ENCODE measurements around the gene BAG5.
"Not testable (repeated sequence)": the region's sequence is repeated elsewhere in the genome, so short reads cannot be mapped to it uniquely, and the experiment has no call there.

The BAG5 gene

GRCh38 chr14:103562429-103563225 lies at the start of gene BAG5, which contains the start of gene COA8:
BAG5 (minus strand) TSS chr14:103562657; CDS start chr14:103561164, 1,493 bp downstream.
COA8 (plus strand) TSS chr14:103562960; CDS start chr14:103563002, 42 bp downstream.
- peak; percentile 56 to 98 for DNase-seq

- DNase-seq, result no peak
Observed at GRCh38 chr14:103611215-103611614, 48.8 kb upstream of the BAG5 start.

DNA sequence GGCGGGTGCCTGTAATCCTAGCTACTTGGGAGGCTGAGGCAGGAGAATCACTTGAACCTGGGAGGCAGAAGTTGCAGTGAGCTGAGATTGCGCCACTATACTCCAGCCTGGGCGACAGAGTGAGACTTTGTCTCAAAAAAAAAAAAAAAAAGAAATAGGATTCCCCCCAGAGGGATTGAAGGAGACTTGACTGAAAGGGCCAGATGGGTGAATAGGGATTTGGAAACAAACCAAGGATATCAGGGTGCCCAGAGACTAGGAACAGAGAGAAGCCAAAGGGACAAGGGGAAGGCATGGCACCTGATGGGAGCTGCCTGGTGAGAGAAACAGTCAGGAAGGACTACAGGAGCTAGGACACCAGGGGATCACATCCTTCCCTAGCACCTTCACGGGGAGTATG lies 46.6 kb upstream of the BAG5 start:
- DNase-seq, result not testable (repeated sequence)

DNA sequence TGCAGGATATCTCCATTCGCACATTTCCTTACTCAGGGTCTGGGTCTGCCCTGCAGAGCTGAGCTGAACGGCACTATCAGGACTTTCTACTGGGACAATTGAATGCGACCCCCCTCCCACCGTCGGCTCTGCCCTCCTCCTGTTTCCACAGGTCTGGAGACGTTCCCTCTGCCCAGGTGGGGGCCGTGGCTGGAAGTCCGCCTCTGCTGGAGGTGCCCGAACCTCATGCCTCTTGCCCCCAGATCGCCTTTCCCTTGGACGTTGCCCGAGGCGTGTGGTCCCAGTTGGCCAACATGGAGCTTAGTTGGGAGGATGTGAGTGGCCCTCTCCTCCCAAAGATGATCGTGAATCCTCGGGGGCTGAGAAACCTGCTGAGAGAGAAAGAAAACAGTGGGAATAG lies 45.4 kb upstream of the BAG5 start:
- DNase-seq, result no peak

DNA sequence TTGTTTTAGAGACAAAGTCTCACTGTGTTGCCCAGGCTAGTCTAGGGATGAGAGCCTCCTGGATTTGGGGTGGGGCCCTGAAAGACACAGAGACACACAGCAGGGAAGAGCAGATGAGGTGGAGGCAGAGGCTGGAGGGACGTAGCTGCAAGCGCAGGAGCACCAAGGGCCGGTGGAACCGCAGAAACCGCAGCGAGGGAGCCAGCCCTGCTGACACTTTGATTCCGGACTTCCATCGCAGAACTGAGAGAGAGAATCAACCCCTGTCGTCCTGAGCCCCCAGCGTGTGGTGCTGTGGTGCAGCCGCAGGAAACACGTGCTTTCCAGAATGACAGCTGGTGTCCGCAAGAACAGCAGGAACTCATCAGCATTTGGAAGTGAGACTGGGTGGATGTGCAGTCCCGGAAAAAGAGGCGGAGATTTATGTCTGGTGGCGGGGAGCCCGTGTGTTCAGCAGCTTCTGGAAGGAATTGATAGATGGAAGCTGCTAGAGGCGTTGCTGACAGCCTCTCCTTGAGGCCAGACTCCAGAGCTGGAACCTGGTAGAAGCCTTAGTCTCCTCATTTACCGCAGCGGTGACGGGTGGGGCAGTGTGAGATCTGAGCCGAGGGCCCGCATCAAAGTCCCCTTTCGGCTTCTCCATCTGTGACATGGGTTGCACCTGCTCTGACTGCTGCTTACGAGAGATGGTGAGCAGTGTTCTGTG lies 44.7 kb upstream of the BAG5 start:
- peak; percentile 60 to 83 for DNase-seq

DNA sequence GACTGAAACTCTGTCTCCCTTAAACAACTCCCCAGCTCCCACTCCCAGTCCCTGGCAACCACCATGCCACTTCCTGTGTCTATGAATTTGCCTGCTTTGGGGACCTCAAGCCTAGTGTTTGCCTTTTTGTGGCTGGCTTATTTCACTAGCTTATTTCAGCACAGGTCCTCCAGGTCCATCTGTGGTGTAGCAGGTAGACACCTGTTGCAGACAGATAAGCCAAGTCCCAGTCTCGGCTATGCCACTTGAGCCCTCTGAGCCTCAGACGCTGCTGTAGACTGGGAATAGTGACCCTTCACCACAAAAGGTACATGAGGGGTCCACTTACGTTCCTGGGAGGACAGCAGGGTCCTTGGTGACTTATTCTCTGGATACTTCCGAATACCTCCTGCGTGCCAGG lies 42.2 kb upstream of the BAG5 start:
- DNase-seq, result no peak

DNA sequence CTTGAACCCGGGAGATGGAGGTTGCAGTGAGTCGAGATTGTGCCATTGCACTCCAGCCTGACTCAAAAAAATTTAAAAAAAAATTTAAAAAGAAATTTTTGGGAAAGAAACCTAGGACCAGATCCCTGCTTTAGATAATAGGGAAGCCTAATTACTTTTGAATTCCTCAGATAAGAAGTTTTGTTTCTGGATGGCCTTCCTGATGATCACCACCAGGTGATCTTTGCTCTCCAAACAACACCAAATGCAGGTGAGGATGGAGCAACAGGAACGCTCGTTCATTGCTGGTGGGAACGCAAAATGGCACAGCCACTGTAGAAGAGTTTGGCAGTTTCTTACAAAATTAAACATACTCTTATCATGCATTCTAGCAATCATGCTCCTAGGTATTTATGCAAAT lies 38.0 kb upstream of the BAG5 start:
- no peak for DNase-seq

DNA sequence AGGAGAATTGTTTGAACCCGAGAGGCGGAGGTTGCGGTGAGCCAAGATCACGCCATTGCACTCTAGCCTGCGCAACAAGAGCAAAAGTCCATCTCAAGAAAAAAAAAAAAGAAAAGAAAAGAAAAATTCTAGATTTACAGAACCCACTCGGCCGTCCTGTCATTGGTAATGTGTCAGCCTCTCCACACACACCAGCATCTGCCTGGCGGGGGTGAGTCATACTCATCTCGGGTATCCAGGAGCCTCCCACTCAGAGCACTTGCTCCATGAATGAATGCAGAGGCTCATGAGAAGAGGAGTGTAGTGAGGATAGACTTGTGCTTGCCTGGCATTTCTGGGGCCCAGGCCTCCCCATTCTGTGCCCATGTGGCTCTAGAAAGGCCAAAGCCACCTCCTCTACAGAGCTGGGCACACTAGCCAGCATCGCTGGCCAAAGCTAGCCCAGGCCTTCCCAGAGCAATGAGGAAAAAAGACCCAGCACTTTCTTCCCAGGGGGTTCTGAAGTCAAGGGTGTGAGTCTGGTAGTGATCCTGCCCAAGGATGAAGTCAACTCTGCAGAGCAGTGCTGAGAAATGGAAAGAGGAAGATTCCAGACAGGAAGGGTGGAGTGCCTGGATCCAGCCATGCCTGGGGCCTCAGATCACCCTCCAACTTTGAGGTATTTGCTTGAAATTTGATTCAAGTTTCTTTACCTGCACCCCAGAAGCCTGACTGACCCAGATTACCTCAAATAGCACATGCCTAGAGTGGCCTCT lies 35.3 kb upstream of the BAG5 start:
- no peak for DNase-seq

GRCh38 chr14:103594265-103594664 lies 31.8 kb upstream of the BAG5 start:
- peak; percentile 86 to 88 for DNase-seq

DNA sequence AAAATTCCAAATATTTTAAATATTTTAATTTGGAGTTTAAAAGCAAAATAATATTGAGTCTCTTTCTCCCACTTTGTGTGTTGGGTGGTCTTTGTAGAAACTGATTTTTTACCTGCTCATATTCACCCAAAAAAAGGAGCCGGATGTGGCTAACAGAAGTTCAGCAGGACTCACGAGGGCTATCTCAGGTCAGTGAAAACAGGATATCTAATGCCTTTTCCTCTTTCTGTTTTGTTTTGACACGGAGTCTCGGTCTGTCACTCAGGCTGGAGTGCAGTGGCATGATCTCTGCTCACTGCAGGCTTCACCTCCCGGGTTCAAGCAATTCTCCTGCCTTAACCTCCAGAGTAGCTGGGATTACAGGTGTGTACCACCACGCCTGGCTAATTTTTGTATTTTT lies 31.1 kb upstream of the BAG5 start:
- DNase-seq, result no peak

DNA sequence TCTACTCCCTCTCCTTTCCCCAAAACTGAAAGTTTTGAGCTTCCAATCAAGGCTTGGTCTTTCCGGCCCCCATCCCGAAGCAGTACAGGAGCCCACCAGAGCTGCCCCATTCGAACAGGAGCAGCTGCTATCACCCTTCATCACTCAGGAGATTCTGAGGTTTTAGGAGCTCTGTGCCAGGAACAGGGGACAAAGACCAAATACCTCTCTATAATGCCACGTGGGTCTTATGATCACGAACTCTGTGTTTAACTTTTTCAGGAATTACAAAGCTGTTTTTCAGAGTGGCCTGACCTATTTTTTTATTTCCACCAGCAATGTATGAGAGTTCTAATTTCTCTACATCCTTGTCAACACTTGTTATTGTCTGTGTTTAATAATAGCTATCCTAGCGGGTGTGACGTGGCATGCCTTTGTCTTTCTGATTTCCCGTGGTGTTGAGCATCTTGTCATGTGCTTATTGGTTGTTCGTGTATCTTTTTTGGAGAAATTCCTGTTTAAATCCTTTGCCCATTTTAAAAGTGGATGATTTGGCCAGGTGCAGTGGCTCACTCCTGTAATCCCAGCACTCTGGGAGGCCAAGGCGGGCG lies 22.0 kb upstream of the BAG5 start:
- no peak for DNase-seq

DNA sequence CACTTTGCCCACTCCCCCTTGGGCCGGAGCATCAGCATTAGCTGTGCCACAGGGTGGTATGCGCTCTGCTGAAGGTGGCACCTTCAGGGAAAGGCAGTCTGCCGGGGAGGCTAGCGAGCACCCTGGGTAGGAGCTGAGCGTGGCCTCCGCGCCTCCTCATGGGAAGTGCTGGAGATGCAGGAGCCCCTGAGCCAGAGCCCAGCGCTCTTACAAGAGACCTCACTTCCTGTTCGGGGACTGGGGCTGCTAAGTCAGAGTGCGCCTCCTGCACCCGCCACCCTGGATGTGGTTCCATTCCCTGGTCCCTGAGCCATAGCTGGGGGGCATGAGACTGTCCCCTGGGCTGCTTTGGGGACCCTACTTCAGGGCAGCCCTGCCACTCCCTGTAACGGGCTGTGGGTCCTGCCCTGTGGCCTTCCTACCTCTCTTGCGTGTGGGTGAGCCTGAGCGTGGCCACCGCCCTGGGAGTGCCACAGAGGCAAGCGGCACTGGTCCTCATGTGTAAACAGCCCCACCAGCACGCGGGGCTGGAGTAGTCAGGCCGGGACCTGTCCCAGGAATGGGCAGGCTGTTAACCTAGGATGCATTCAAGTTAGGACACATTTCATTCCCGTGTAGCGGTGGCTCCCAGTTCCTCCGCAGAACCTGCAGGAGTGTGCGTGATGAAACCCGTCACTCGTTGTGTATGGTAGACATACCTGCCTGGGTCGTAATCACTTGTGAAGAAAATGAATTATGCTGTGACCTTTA lies 19.7 kb upstream of the BAG5 start:
- DNase-seq, result no peak

DNA sequence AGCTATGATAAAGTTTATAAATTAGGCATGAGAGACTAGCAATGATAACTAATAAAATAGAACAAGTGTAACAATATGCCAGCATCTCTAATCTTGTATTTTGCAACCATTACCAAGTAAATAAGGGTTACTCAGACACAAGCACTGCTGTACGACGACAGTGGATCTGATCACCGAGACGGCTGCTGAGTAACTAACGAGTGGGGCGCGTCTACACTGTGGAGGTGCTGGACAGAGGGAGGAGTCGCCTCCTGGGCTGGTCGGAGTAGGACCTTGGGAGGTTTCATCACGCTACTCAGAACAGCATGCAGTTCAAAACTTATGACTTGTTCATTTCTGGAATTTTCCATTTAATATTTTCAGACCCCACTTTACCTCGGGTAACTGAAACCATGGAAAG lies 18.7 kb upstream of the BAG5 start:
- no peak for DNase-seq

GRCh38 chr14:103578401-103579075 lies 16.1 kb upstream of the BAG5 start:
- no peak for DNase-seq

GRCh38 chr14:103576371-103577024 lies 14.0 kb upstream of the BAG5 start:
- DNase-seq, result peak; percentile 20 to 36

GRCh38 chr14:103574707-103575285 lies 12.3 kb upstream of the BAG5 start:
- no peak for DNase-seq

DNA sequence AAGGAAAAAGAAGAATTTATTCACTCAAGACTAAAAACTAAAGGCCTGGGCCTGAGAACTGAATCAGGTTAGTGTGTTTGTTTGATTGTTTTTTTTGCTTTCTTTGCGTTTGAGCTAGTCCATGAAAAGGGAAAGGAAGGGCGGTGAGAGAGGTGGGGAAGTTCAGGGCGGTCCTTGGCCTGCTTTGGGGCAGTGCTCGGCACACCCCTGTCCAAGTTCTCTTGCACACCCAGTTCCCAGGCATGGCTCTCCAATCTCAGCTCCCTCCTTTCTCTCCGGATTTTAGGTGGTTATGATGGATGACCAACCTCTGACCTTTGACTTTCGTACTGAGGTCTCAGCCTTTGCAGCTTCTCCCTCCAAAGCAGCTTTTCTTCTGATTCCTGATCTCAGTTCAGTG lies 11.6 kb upstream of the BAG5 start:
- DNase-seq, result no peak

GRCh38 chr14:103569408-103569807 lies 7.0 kb upstream of the BAG5 start:
- no peak for DNase-seq

DNA sequence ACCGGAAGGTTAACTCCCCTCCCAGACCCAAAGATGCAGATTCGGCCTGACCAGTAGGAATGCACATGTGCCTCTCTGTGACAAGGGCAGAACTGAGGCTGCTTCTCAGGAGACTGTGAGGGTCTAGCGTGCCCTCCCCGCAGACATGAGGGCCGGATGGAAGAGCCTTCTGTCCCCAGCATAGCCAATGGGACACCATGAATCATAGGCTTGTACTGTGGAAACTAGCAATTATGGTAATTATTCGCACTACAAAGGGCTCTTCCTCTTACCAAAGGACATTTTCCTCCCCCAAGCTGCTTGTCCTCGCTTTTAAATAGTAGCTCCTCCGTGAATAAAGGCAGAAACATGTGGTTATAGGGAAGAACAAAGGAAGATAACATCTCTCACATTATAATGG lies 6.5 kb upstream of the BAG5 start:
- DNase-seq, result no peak

DNA sequence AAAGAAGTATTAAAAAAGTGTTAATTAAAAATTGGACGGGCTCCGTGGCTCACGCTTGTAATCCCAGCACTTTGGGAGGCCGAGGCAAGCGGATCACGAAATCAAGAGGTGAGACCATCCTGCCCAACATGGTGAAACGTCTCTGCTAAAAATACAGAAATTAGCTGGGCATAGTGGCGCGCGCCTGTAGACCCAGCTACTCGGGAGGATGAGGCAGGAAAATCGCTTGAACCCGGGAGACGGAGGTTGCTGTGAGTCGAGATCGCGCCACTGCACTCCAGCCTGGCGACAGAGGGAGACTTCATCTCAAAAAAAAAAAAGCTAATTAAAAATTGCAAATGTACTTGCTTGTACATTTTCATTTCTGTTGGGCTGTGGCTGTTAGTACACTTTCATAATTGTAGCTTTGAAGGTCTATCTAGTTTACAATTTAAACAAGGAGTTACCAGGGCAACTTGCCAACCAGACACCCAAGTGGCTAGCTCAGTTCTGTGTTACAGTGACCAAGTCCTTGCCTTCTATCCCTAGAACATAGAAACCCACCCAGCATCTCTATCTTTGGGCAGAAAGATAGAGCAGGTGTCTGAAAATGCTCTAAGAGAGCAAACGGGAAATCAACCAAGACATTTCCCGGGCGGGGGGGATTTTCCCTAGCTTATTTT lies 1.5 kb upstream of the BAG5 start:
- no peak for DNase-seq
